WTC11 (cell line): Measurements from ENCODE around the gene INAFM2.
A peak's percentile ranks its signal among the peaks of the same experiment; 100 is the strongest.

Source experiments
- ATF2 ChIP-seq: sonication (generic); formaldehyde crosslinking; IDR thresholded peaks from 2 replicates; pipeline ENCODE4 v1.8.1; 2022; ENCODE audit warnings: low read depth, missing genetic modification reagents, borderline replicate concordance
- ESRRA ChIP-seq: sonication (generic); formaldehyde crosslinking; IDR thresholded peaks from 2 replicates; pipeline ENCODE4 v1.8.1; 2022; ENCODE audit warnings: mild to moderate bottlenecking, missing genetic modification reagents, borderline replicate concordance
- KAT7 ChIP-seq: sonication (generic); formaldehyde crosslinking; IDR thresholded peaks from 2 replicates; pipeline ENCODE4 v1.8.1; 2023; ENCODE audit warnings: missing genetic modification reagents, mild to moderate bottlenecking, borderline replicate concordance
- RELA ChIP-seq: sonication (generic); formaldehyde crosslinking; IDR thresholded peaks from 2 replicates; pipeline ENCODE4 v1.8.1; 2022; ENCODE audit warnings: missing genetic modification reagents, mild to moderate bottlenecking, borderline replicate concordance
- TF ChIP-seq, protein P1 (sequence below): fragments of 200-600 bp; IDR thresholded peaks from 2 replicates; pipeline ENCODE4 v1.8.0; 2022; ENCODE audit warnings: antibody characterized with exemption

DNA sequence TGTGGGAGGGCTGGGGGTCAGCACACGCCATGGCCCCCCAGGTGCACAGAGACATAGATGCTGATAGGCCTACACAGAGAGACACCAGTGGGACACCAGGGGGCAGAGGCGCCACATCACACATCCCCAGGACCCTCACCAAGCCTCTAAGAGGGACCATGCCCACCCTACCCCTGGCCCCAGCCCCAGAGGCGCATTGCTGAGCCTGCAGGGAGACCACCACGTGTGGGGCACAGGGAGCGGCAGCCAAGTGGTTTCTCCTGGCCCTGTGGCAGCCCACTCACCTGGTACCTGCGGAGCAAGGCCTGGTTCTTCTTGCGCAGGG lies 16.1 kb downstream of the INAFM2 start:
- TF ChIP-seq ESRRA (CRISPR knock-in tag) (no peak), RELA (CRISPR knock-in tag) (no peak), KAT7 (CRISPR knock-in tag) (no peak), ATF2 (CRISPR knock-in tag) (no peak)
- TF ChIP-seq, protein P1, sequence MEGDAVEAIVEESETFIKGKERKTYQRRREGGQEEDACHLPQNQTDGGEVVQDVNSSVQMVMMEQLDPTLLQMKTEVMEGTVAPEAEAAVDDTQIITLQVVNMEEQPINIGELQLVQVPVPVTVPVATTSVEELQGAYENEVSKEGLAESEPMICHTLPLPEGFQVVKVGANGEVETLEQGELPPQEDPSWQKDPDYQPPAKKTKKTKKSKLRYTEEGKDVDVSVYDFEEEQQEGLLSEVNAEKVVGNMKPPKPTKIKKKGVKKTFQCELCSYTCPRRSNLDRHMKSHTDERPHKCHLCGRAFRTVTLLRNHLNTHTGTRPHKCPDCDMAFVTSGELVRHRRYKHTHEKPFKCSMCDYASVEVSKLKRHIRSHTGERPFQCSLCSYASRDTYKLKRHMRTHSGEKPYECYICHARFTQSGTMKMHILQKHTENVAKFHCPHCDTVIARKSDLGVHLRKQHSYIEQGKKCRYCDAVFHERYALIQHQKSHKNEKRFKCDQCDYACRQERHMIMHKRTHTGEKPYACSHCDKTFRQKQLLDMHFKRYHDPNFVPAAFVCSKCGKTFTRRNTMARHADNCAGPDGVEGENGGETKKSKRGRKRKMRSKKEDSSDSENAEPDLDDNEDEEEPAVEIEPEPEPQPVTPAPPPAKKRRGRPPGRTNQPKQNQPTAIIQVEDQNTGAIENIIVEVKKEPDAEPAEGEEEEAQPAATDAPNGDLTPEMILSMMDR: peak; percentile 30; the same call in 1 of the 2 replicates
